ENCODE data around the gene EFNA5.

Gene EFNA5

DNA sequence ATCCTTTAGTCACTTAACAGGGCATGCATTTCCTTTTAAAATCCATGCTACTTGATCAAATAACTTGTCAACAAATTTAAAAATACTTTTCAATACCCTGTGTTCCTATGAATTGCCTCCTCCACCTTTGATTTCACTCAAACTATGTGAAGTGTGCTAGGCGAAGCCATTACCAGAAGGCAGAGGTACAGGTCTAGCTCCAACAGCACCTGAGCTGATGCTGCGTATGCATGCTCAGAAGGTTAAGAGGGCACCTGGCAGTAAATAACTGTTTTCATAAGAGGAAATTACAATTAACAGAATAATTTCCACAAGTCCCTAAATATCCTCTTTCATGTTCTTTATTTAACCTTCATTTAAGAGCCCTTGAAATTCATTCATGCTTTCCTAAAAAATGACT lies 251.8 kb downstream of the EFNA5 start:
- peak; percentile 32 for DNase-seq

DNA sequence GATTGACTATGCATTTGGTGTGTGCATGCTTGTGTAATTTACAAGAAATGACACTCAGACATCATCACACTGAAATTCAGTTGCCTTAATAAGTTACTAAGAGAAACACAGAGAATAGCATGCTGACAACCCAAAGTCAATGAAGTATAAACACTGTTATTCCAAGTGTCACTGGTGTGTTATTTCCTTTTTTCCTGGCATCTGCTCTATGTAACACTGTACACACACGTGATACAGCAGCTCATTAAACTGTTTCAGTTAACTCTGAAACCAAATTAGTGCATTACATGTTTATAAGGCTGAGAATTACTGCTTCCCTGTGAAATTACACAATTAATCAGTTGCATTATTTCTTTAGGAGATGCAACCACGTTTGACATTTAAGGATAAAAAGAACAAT lies 252.7 kb downstream of the EFNA5 start:
- DNase-seq = peak; percentile 50

DNA sequence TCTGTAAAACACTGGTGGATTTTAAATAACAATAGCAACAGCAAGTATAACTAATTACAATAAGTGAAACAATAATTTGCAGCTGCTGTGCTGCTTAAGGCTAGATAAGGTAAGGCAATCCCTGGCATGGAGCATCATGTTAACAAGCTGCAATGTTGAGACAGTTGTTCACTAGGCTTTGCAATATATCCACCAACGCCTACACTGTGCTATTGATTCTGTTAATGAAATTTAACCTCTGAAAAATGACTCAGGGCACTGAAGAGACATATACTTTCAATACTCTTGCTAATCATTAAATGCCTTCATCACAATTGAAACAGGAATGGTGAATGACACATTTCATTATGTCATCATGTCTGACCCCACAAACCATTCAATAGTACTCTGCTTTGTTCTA lies 255.0 kb downstream of the EFNA5 start:
- peak; percentile 25 for DNase-seq

DNA sequence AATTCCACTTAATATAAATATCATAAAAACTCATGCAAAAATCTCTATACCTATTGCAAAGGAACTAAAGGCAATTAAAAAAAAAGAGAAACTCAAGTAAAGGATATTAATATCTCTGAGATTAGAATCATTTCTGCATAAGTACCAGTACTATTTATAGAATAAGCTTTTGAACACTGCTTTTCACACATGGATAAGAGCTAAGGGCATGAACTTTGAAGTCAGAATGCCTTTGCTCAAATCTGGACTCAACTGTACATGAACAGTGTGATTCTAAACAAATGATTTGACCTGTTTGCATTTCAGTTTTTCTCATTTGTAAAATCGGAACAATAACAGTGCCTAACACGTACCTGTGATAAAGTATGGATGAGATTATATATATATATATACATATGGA lies 255.9 kb downstream of the EFNA5 start:
- DNase-seq = no peak

DNA sequence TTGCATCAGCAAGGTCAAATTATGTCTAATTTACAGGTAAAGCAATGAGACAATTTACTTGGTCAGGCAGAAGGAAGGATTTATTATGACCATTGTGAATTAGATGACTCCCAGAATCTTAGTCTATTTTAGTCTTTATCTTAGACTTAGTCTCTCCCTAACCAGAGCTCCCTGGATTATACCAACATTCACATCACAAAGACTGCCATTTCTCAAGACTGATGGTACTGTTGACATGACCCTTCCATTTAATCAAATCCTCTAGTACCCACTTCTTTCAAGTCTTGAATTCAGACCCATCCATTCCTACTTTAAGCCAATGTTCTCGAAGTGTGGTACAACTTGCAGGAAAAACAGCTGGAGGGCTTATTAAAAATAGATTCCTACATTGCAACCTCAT lies 257.0 kb downstream of the EFNA5 start:
- no peak for DNase-seq

DNA sequence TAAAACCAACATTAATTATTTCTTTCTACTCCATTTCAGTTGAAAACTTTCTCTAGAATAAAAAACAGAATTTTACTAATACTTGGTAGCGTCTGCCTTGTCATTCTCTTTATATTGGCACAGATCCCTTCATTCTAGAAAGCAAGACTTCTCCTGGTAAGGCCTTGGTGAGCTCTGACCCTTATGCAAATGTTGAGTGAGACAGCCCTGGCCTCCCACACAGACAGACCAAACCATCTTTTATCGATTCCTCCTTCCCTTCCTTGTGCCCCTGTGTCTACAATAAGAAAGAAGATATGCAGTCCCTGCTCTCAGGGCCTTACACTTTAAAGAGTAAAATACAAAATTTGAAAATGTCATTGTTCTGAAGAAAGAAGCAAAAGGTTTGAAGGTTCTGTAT lies 262.2 kb downstream of the EFNA5 start:
- no peak for DNase-seq

DNA sequence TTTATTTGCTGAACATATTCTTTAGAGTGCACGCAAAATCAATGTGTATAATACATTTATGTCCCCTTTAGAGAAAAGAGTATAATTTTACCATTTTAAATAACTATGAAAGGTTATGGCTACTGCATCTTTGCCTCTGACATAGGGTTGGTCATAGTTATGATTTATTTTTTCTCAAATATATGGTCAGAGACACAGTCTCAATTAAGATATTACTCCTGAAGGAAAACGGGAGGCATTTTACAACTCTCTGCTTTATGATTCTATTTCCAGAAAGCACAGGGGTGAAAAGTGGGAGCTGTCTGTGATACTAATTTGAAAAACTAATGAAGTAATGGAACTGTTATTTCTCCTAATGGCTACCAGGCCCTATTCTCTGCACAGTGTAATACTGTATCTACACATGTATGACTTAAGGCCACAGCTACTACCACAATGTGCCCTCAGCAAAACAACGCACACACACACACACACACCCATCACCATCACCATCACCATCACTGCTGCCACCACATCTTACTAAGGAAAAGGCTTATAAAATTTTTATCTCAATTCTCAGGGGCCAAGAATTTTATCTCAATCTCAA lies 262.9 kb downstream of the EFNA5 start:
- DNase-seq = no peak

DNA sequence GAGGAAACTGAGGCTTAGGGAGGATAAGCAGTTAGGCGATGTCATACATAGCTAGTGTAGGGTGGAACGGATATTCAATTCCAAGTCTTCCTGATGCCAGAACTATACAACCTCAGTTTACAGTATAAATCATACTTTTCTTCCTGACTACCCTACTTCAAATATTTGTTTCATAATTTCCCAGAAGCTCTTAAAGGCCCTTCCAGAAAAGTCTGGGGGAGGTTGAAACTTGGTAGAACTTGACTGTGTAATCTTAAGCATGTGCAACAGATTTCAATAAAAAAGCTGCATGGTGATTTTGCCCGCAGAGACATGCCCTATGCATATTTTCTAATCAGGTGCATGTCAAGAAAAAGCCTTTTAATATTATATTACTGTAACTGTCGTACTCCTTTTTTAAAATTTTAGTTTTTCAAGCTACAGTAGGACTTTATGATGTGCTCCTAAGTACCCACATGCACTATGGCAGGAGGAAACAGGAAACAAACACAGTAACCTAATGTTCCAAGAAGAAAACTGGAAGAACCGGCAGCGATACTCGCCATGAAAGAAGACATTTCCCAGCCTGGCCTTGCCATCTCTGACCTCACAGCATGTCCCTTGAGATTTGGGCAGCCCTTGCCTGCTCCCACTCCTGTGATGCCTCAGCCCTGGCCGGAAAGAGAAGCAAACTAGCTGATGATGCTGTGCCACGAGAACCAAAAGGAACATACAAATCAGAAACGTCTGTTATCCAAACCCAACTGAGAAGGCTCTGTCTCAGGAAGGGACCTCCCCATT lies 266.0 kb downstream of the EFNA5 start:
- DNase-seq = peak; percentile 47

DNA sequence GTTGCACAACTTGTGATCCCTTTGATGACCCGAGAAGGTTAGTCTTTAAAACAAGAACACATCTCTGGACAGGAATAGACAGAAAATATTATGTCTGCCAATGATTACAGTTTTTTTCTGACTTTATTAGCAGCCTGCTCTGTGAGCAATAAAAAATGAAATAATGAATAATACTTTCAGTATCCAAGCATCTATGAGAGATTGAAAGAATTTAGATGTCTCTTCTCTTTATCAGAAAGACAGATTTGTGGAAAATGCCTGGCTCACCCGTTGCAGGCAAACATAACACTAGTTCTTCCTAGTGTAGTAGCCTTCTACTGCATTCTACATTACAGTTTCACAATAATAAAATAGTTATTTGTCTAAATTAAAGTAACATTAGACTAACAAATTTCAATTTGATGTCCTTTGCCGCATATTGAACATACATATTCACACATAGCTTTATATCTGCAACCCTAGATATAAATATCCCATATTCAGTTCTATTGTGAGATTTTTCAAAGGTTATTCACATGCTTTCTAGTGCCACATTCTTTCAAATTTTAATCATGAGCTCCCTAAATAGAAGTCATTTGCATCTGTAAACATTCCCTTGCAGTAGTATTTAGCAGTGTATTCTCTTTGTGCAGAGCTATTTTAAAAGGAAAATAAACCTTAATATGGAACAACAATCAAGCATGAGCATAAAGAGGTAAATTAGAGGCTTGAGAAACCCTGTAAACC lies 267.3 kb downstream of the EFNA5 start:
- DNase-seq = peak; percentile 61

DNA sequence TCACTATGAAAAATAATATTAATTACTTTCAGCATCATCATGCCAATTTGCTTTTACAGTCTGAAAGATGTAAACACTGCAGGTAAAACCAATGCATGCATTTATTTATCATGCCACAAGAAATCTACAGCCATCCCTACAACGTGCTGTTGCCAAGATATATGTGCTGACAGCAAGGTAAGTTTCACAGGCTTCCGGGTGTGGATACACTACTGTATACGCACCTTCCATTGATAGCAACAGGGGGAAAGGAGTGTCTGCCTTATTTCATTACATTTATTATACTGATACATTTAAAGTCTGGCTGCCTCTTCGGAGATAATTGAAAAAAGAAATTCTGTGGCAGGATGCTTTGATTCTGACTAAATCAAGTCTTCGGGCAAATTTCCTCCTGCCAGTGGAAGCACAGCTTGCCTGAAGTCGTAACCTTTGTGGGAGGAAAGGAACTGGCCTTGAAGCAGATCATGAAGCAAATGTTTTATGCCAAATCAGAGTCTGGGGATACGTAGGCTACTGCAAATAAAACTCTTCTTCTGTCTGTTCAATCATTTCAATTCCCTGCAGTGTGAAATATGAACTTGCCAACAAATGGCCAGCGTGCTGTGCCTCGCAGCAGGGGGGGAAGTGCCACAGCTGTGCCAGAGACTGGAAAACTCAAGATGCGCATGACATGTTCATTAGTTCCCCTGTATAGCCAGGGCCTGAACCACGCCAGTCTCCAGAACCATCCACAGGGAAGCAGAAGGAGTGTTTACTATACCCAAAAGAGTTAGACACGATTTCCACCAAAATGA lies 268.1 kb downstream of the EFNA5 start:
- peak; percentile 98 for DNase-seq

DNA sequence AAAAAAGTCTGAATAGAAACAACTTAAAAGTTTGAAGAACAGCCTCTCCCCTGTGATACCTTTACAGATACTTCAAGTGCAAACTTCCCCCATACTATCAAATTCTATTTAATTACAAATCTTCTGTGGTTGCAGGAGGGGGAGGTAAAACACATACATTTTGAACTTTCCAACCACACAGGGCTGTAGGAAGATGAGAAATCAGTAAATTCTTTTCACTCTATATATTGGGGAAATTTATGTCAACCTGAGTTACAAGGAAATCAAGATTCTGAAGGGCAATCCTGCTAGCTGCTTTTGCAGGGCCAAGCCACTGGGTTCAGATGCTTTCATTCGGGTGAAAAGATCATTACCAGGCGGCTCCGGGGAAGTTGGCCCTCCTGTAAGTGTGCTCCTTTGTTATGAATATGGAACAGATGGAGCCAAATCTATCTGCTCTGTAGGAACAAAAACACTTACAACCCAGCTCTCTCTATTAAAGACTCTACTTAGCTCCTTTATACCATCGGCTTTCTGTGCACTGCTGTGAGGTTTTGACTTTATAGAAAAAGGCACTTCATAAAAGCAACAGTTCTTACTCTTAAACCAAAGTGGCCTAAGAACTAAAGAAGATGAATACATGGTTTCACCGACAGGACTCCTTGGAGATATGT lies 269.1 kb downstream of the EFNA5 start:
- DNase-seq = peak; percentile 95

DNA sequence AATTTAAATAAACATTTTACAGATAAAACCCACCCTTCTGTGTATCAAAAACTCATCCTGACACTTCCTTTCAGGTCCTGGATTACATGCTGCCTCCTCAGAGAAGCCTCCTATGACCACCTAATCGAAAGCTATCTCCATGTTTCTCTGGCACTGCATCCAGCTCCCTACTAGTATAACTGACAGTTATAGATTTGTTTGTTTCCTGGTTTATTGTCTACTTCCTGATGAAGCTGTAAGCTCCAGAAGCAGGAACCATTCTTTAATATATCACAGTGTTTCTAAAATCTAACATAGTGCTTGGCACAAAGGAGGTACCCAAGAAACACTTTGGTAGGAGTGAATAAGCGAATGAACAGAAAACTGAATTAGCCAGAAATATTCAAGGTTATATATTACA lies 270.4 kb downstream of the EFNA5 start:
- DNase-seq = peak; percentile 56

DNA sequence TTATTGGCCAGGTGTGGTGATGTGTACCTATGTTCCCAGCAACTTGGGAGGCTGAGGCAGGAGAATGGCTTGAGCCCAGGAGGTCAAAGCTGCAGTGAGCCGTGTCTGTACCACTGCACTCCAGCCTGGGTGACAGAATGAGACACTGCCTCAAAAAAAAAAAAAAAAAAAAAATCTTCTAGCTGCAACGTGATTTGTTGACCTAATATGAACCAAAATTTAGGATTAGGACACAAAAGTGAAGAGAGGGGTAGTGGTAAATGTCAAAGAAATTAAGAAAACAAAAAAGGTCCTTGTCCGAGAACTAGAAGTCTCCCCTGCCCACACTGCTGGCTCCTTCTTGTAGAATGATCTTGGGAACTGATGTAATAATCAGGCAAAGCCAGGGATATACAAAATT lies 272.0 kb downstream of the EFNA5 start:
- DNase-seq = no peak

DNA sequence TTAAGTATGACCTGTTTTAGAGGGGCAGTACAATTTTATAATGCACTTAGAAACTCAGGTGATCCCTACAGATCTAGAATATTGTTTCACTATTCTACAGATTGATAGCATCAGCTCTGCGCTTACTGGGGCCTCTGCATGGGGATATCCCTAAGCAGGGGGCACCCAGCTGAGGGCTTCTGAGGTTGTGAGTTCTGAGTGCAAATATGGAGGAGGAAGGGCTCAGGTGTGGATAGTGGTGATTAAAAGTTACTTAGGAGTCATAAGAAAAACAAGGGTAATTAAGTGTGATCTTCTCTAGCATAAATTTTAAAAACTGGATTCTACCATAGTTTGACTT lies 274.4 kb downstream of the EFNA5 start:
- peak; percentile 61 for DNase-seq

DNA sequence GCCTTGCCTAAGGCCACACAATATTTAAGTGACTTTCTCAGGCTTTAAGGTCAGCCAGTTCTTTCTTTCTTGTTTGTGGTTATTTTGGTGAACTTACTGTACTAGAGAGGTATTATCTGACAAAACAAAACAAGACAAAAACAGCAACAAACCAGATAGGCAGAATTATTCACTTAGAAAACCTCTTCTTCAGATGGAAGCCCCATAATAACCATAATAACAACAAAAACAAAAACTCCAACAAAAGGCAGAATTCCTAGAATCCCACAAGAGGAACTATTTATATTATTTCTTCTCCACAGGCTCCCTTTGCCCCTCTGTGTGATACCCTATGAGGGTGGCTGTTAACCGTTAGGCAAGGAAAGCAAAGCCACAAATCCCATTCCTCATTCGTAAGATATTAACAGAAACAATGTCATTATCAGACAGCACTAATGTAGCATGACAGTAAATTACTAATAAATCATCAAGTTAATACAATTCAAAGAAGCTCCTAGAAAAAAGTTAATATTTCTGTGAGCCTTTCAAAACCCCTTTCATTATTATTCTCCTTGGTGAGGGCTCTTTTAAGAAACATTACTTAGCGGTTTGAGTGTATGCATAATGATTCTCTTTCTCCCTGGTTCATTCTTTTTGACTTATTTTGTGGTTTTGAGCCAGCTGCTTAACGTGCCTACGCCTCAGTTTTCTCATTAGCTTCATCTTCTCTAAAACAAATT lies 274.9 kb downstream of the EFNA5 start:
- DNase-seq = no peak

DNA sequence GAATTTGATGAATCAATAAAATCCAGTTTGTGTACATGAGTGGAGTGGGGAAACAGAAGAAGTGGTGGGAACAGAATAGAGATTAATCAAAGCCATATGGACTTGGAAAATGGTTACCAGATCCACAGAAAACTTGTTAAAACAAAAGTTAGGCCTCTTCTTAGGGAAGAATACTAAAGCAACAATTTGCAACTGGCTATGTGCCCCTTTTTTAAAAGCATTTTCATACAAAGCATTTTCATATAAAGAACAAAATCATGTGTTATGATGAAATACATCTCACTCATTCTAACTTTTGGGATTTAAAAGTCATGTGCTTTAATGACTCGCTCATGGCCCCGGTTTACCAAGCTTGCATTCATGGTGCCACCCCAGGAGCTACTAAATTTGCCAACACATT lies 276.9 kb downstream of the EFNA5 start:
- no peak for DNase-seq

DNA sequence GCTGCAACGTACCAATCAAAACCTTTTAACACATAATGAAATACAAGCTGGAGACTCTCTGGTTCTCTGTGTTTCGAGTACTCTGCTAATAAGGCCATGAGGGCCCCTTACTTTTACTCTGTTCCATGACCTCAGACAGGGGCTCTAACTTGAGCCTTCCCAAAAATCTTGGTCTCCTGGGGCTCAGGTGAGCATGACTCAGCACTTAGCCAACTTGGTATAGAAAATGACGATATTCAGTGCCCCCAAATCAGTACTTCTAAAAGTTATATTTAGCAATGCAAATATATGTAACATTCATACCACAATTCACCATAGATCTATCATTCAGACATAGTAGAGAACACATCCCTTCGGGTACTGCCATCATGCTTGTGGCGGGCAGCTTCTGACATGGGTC lies 278.9 kb downstream of the EFNA5 start:
- no peak for DNase-seq

DNA sequence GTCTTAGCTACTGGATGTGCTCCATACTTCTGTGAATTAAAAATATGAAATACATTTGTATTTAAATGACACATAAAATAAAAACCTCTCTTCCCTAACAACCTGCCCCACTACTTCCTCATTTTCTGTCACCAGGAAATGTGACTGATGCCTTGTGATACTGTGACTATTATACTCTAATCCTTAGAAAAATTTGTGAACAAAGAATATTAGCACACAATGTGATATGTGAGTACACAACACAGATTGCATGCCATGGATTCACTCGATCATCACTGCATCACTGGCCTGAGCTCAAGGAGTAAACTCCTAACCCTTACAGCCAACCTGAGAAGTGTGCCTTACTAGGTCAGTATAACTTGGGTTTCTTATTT lies 281.0 kb downstream of the EFNA5 start:
- DNase-seq = no peak

DNA sequence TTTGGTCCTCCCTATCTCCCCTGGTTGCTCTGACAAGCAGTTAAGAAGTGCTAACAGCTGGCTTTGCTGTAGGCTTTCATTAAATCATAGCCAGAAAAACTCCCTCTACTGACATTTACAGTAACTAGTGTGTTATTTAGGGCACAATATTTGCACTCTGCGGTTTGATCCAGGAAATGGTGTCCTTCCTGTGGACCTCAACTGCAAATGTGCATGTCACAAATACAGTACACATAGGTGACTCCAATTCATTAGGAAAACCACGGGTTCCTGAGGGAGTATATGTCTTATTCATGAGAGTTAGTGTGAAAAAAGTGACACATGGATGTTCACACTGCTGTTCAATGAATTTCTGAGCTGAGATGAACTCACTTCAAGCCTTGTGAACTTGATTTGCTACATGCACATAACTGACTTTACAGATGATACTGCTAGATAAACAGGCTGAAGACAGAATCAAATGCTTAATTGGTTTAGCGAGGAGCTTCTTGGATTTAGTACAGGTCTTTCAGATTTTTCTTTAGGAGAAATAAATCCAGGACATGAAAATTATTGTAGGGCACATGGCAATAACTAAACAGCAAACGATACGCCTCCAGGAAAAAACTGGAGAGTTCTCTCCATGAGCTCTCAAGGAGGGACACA lies 281.5 kb downstream of the EFNA5 start:
- peak; percentile 94 for DNase-seq

DNA sequence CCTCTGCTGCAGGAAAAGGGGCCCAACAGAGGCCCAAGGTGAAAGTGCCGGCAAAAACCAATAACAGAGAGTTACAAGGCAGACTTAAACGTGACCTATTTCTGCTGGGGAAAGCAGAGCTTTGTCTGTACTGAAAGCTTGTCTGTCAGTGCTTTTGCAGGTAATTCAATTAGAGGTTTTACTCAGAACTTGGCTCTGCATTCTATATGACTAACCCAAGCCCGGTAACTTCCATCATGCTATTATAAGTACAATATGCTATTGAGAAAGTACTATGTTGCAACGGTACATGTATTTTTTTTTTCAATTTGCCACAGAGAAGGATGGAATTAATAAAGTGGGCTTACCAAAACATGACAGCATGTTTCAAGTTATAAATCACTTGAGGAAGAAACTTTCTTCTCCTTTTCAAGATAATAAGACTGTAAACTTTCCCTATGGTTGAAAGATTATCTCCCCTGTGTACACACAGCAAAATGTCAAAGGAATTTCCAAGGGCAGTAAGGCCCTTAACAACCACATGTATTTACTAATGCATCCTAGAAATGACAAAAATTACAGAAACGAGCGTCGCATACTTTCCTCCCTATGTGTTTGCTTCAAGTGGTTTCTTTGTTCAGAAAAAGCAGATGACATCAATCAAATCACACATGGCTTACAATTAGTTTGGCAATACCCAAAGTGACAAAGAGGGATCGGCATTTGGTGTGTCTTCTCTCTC lies 282.4 kb downstream of the EFNA5 start:
- peak; percentile 73 for DNase-seq

DNA sequence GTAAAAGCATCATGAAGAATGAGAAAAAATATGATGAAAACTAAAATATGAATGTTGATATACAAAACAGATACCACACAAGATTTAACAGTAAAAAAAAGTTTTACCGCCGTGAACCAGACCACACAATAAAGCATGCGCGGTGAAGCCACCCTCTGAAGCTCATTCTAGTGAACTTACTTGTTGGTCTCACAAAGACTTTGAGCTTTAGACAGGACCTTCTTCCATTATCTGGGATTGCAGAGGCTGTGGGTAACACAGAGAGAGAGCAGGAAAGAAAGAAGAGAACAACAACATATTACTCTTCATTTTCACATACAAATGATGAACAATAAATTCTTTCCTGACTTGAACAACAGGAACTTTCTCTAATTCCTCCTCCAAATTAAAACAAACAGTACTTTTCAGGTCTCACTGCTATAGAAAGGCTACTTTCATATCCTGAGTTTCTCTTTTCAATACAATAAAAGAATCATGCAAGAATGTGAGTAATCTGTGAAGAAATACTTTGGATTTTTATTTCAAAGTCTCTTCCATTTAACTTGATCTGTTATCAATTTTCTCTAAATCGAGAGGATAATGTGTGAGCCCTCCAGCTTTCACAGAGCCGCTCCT lies 283.1 kb downstream of the EFNA5 start:
- no peak for DNase-seq

All from NCI-H69 (cell line).